HG02763 (cell line): ENCODE measurements around the gene OR10H5.
"Not testable (repeated sequence)": the region's sequence is repeated elsewhere in the genome, so short reads cannot be mapped to it uniquely, and the experiment has no call there.

ENCODE experiments used
- ATAC-seq: cut with Tn5 transposase; IDR thresholded peaks from one replicate; pipeline ENCODE4 v1.9.1; 2021; ENCODE audit warnings: mild to moderate bottlenecking, moderate library complexity; ENCODE audit not compliant: unreplicated experiment

Gene OR10H5

DNA sequence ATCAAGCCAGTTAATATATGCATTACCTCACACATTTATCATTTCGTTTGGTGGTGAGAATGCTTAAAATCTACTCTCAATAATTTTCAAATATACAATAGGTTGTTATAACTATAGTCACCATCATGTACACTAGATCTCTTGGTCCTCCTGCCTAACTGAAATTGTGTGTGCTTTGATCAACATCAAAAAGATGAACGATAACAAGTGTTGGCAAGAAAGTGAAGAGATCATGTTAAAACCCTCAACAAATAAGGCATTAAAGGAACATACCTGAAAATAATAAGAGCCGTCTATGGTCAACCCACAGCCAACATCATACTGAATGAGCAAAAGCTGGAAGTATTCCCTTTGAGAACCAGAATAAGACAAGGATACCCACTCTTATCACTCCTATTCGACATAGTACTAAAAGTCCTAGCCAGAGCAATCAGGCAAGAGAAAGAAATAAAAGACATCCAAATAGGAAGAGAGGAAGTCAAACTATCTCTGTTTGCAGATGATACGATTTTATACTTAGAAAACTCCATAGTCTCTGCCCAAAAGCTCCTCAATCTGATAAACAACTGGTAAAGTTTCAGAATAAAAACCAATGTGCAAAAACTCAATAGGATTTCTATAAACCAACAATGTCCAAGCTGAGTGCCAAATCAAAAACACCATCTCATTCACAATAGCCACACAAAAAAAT is 55.9 kb downstream of the OR10H5 start:
- ATAC-seq = no peak

DNA sequence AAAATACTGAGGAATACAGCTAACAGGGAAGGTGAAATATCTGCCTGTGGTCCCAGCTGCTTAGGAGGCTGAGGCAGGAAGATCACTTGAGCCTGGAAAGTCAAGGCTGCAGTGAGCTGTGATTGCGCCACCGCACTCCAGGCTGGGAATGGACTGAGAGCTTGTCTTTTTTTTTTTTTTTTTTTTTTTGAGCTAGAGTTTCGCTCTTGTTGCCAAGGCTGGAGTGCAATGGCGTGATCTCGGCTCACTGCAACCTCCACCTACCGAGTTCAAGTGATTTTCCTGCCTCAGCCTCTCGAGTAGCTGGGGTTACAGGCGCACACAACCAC is 56.4 kb downstream of the OR10H5 start:
- not testable (repeated sequence) for ATAC-seq

DNA sequence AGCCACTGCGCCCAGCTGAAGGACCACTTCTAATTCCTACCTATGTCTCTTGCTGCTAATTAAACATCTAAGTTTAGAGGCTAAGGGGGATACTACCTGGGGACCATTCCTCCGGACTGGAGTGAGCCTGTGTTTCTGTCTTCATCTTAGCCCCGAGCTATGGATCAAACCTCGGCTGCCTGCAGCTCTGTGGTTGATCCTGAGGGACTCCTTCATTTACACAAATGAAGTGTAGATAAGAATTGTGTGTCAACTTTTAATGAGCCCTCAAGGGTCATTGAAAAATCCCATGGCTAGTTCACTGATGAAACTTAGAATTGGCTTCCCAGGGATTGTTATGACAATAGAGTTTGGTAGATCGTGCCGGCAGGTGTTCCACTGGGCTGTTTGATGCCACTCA is 59.5 kb downstream of the OR10H5 start:
- ATAC-seq = no peak

DNA sequence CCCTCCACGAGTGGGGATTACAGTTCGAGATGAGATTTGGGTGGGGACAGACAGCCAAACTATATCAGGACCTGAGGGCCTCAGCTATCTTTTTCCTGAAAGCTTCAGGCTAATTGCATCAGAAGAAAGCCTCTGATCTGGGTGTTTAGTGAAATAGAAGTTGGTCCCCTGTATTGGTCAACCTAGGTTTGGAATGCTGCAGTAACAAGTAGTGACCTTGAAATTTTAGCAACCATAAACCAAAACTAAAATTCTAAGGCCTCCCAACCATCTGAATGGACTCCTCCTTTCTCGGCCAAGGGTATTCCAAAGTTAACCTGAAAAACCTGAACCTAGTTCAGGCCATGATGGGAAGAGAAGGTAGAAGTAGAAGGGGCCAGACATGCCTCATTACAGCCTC is 62.9 kb downstream of the OR10H5 start:
- ATAC-seq = no peak
